RWPE2 (cell line): Measurements from ENCODE around the gene GTF2H3.
A peak's percentile ranks its signal among the peaks of the same experiment; 100 is the strongest.

Source experiments
- ATAC-seq: fragments of 200-7000 bp; cut with Tn5 transposase; 3 replicates; pipeline ENCODE4 v1.9.1; 2021; ENCODE audit warnings: low read depth
- DNase-seq: peaks from one replicate; pipeline ENCODE4 v3.0.0-alpha.2; 2020; ENCODE audit warnings: low spot score
- H3K27ac ChIP-seq: fragments of 450-650 bp; 2 replicates; pipeline ENCODE4 v1.5.1; 2017; ENCODE audit warnings: mild to moderate bottlenecking; ENCODE audit not compliant: poor library complexity, severe bottlenecking
- H3K27me3 ChIP-seq: fragments of 250-450 bp; sonication (Bioruptor Pico); 2 replicates; pipeline ENCODE4 v1.5.1; 2021; ENCODE audit warnings: mild to moderate bottlenecking, moderate library complexity; ENCODE audit not compliant: insufficient read depth, poor library complexity, severe bottlenecking
- H3K36me3 ChIP-seq: fragments of 250-450 bp; sonication (Bioruptor Pico); 2 replicates; pipeline ENCODE4 v1.5.1; 2020; ENCODE audit warnings: low read depth, mild to moderate bottlenecking, moderate library complexity
- H3K4me1 ChIP-seq: fragments of 250-450 bp; sonication (Bioruptor Pico); 2 replicates; pipeline ENCODE4 v1.5.1; 2021; ENCODE audit warnings: mild to moderate bottlenecking, moderate library complexity; ENCODE audit not compliant: insufficient read depth, poor library complexity, severe bottlenecking
- H3K4me3 ChIP-seq: fragments of 250-450 bp; sonication (Bioruptor Pico); 2 replicates; pipeline ENCODE4 v1.5.1; 2021; ENCODE audit warnings: mild to moderate bottlenecking, moderate library complexity; ENCODE audit not compliant: severe bottlenecking
- H3K9me3 ChIP-seq: fragments of 250-450 bp; sonication (Bioruptor Pico); 2 replicates; pipeline ENCODE4 v1.5.1; 2021; ENCODE audit warnings: mild to moderate bottlenecking, moderate library complexity; ENCODE audit not compliant: severe bottlenecking
- CTCF ChIP-seq: fragments of 450-650 bp; IDR thresholded peaks from one replicate; pipeline ENCODE4 v1.5.1; 2017; ENCODE audit warnings: mild to moderate bottlenecking, moderate library complexity; ENCODE audit not compliant: poor library complexity, severe bottlenecking

The GTF2H3 gene

GRCh38 chr12:123634142-123634561 is 523 bp downstream of the GTF2H3 start:
- no peak for TF ChIP-seq CTCF
- Histone ChIP-seq H3K9me3 (no peaks in the 10 kb centered on the region), H3K27ac (peak overlapping the region; percentile 38), H3K4me3 (peak overlapping the region; percentile 75), H3K36me3 (peaks cover 45% of the 10 kb centered on the region), H3K4me1 (no peaks in the 10 kb centered on the region), H3K27me3 (no peaks in the 10 kb centered on the region)
- DNase-seq (no peak), ATAC-seq (no peak)

- DNase-seq (no peak), ATAC-seq (no peak)
- H3K9me3 ChIP-seq = no peaks in the 10 kb centered on the region
- H3K4me1 ChIP-seq = no peaks in the 10 kb centered on the region
- H3K36me3 ChIP-seq = peaks cover 89% of the 10 kb centered on the region
- no peak overlapping the region for H3K27ac ChIP-seq
- no peak overlapping the region for H3K4me3 ChIP-seq
- no peak for TF ChIP-seq CTCF
- H3K27me3 ChIP-seq = no peaks in the 10 kb centered on the region
These were observed 10.3 kb downstream of the GTF2H3 start for GRCh38 chr12:123643911-123644310.

GRCh38 chr12:123645380-123645779 is 11.8 kb downstream of the GTF2H3 start:
- no peak overlapping the region for H3K4me3 ChIP-seq
- no peaks in the 10 kb centered on the region for H3K9me3 ChIP-seq
- no peaks in the 10 kb centered on the region for H3K27me3 ChIP-seq
- DNase-seq (no peak), ATAC-seq (no peak)
- H3K36me3 ChIP-seq = peaks cover 89% of the 10 kb centered on the region
- H3K27ac ChIP-seq = no peak overlapping the region
- H3K4me1 ChIP-seq = no peaks in the 10 kb centered on the region
- no peak for TF ChIP-seq CTCF

GRCh38 chr12:123645878-123646277 is 12.2 kb downstream of the GTF2H3 start:
- Histone ChIP-seq H3K4me1 (no peaks in the 10 kb centered on the region), H3K27ac (no peak overlapping the region), H3K27me3 (no peaks in the 10 kb centered on the region), H3K36me3 (peaks cover 89% of the 10 kb centered on the region), H3K9me3 (no peaks in the 10 kb centered on the region), H3K4me3 (no peak overlapping the region)
- no peak for ATAC-seq
- DNase-seq = no peak
- TF ChIP-seq CTCF = no peak

GRCh38 chr12:123648401-123648800 is 14.8 kb downstream of the GTF2H3 start:
- Histone ChIP-seq H3K9me3 (no peaks in the 10 kb centered on the region), H3K4me3 (no peak overlapping the region), H3K4me1 (no peaks in the 10 kb centered on the region), H3K27ac (no peak overlapping the region), H3K27me3 (no peaks in the 10 kb centered on the region), H3K36me3 (peaks cover 95% of the 10 kb centered on the region)
- DNase-seq = no peak
- ATAC-seq = no peak
- no peak for TF ChIP-seq CTCF
